CD8-positive, alpha-beta memory T cell (primary cell): ENCODE results near the gene NR2F6. TPM values are rescaled to one million over a fixed set of nuclear protein-coding genes. Genes with fewer than 3 reads are reported as not detected.

Experiments
- CTCF ChIA-PET: fragments of 350-600 bp; sonication (Branson Sonifier 250); formaldehyde crosslinking; loops from one replicate; lab custom pipeline; 2021; ENCODE audit warnings: antibody characterized with exemption; lab: Charles Lee
- POLR2A ChIA-PET: fragments of 350-600 bp; sonication (Branson Sonifier 250); formaldehyde crosslinking; loops from one replicate; lab custom pipeline; 2021; ENCODE audit warnings: antibody characterized with exemption; lab: Charles Lee
- DNase-seq, 5 donors: peaks; one replicate each; pipeline versions ENCODE4 v3.0.0 to v3.0.0-alpha.2; 2020 to 2022; ENCODE audit warnings: mixed read lengths in 1 of 5
- H3K27ac ChIP-seq: one replicate; pipeline ENCODE4 v1.7.0; 2013; ENCODE audit warnings: low read depth, mild to moderate bottlenecking, low read length, moderate library complexity
- H3K27me3 ChIP-seq: 2 replicates; pipeline ENCODE4 v1.7.0; 2013; ENCODE audit warnings: low read length, mild to moderate bottlenecking; ENCODE audit not compliant: insufficient read depth, poor library complexity, severe bottlenecking
- H3K36me3 ChIP-seq: 2 replicates; pipeline ENCODE4 v1.7.0; 2013; ENCODE audit warnings: mild to moderate bottlenecking, low read length, moderate library complexity; ENCODE audit not compliant: insufficient read depth
- H3K4me1 ChIP-seq: 2 replicates; pipeline ENCODE4 v1.7.0; 2013; ENCODE audit warnings: mild to moderate bottlenecking, low read length, moderate library complexity; ENCODE audit not compliant: insufficient read depth
- H3K4me3 ChIP-seq: 2 replicates; pipeline ENCODE4 v1.7.0; 2013; ENCODE audit warnings: mild to moderate bottlenecking, low read length
- H3K9me3 ChIP-seq: 2 replicates; pipeline ENCODE4 v1.7.0; 2013; ENCODE audit warnings: mild to moderate bottlenecking, low read length
- H3K27ac Mint-ChIP-seq, 8 donors: one replicate each; pipeline ENCODE4 v1.8.0; 2020 to 2021; ENCODE audit warnings: mixed read lengths in 8 of 8, mild to moderate bottlenecking in 6 of 8, inconsistent platforms in 3 of 8, moderate library complexity in 3 of 8
- H3K27me3 Mint-ChIP-seq, 2 donors: one replicate each; pipeline ENCODE4 v1.8.0; 2020 to 2021; ENCODE audit warnings: mixed read lengths in 2 of 2, mild to moderate bottlenecking in 1 of 2, moderate library complexity in 1 of 2
- H3K36me3 Mint-ChIP-seq, 3 donors: one replicate each; pipeline ENCODE4 v1.8.0; 2020 to 2021; ENCODE audit warnings: mixed read lengths in 3 of 3, inconsistent platforms in 1 of 3, mild to moderate bottlenecking in 1 of 3
- H3K4me1 Mint-ChIP-seq, 3 donors: one replicate each; pipeline ENCODE4 v1.8.0; 2020 to 2021; ENCODE audit warnings: mixed read lengths in 3 of 3, inconsistent platforms in 1 of 3, mild to moderate bottlenecking in 1 of 3
- H3K4me3 Mint-ChIP-seq, 7 donors: one replicate each; pipeline ENCODE4 v1.8.0; 2020 to 2021; ENCODE audit warnings: mixed read lengths in 7 of 7, mild to moderate bottlenecking in 6 of 7, moderate library complexity in 4 of 7, inconsistent platforms in 2 of 7
- H3K9me3 Mint-ChIP-seq, 5 donors: one replicate each; pipeline ENCODE4 v1.8.0; 2020 to 2022; ENCODE audit warnings: mixed read lengths in 5 of 5, mild to moderate bottlenecking in 3 of 5, moderate library complexity in 2 of 5, inconsistent platforms in 1 of 5
- polyA plus RNA-seq: library from polyadenylated mRNA; unstranded; fragments of 300-500 nt; fragmentation: Illumina TruSeq; gene quantifications from one replicate; pipeline ENCODE4 v1.2.3, GENCODE V29; 2021
- total RNA-seq, 2 experiments: library from RNA; stranded (reverse); gene quantifications; one replicate each; pipeline ENCODE4 v1.2.3, GENCODE V29; 2021

The NR2F6 gene
- total and polyA plus RNA-seq, 3 experiments from 2014 or later = 0.94 to 7.8 (median 7.4) TPM

DNA sequence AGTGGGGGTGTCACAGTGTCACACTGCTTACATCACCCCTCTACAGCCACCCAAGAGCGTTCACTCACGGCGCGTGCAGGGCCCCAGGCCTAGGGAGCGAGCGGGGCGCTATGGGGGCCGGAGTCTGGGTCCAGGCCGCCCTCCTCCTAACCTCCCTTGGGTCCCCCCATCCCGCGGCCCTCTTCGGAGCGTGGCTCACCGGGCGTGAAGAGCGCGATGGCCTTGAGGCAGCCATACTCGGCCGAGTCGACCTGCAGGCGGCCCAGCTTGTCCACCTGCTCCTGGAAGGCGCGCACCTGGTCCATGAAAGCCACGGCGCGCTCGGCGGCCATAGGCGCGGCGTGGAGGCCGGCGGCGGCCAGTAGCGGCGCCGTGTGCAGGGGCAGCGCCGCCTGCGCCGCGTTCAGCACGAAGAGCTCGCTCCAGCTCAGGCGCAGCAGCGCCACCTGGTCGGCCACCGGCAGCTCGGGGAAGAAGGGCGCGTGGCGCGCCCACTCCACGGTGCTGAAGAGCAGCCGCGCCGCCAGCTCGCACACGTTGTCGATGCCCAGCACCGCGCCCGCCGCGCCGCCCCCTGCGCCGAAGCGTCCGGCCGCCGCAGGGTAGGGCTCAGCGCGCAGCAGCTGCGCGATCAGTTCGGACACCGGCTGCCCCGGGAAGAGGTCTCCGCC lies 10.3 kb downstream of the NR2F6 start:
- peak overlapping the region; percentile 63 to 83 (median 73) for H3K4me3 Mint-ChIP-seq
- H3K4me1 Mint-ChIP-seq = peaks cover 4 to 7% (median 5%) of the 10 kb centered on the region in 3 donors
- no peaks in the 10 kb centered on the region for H3K9me3 ChIP-seq
- POLR2A ChIA-PET = interaction anchor here (0.6 to 1.9 kb wide), 6 partner anchors 9 to 159 kb away, joined by 4 to 18 read pairs (median 8); partner anchors contain the start of genes OCEL1 and USE1
- H3K27ac ChIP-seq = peak overlapping the region; percentile 64
- peaks cover 0 to 3% of the 10 kb centered on the region in 2 donors for H3K27me3 Mint-ChIP-seq
- no peaks in the 10 kb centered on the region for H3K27me3 ChIP-seq
- H3K27ac Mint-ChIP-seq = no peak overlapping the region
- no peaks in the 10 kb centered on the region for H3K36me3 Mint-ChIP-seq
- DNase-seq = peak; percentile 65 to 84 (median 71)
- no peaks in the 10 kb centered on the region for H3K9me3 Mint-ChIP-seq
- peak overlapping the region; percentile 78 for H3K4me3 ChIP-seq
- no peaks in the 10 kb centered on the region for H3K36me3 ChIP-seq
- CTCF ChIA-PET = interaction anchor here (0.6 to 2.2 kb wide), 27 partner anchors 9 to 1566 kb away, joined by 3 to 18 read pairs (median 5); partner anchors contain the start of genes BABAM1, HAUS8, MRPL34 and MYO9B
- H3K4me1 ChIP-seq = peaks cover 15% of the 10 kb centered on the region

DNA sequence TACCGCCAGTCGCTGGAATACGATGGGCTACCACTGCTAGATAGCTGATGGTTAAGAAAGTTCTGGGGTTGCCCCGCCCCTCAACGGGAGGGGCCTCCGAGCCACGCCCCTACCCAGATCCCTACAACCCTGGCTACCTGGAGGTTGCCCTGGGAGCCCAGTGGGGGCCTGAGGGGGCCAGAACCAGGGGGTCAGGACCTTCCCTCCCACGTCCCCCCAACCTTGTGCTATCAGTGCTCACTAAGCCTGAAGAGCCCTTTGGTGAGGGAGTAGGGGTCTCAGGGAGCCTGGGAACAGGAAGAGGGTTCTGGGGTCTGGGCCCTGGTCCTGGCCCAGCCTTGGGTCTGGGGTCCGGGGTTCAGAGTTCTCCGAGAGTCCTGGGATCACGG lies 10.8 kb downstream of the NR2F6 start:
- peak in 4 of 5 donors; percentile 20 to 55 (median 42) for DNase-seq
- H3K4me3 ChIP-seq = peak overlapping the region; percentile 78
- H3K4me3 Mint-ChIP-seq = peak overlapping the region; percentile 63 to 83 (median 73)
- no peaks in the 10 kb centered on the region for H3K27me3 ChIP-seq
- H3K9me3 ChIP-seq = no peaks in the 10 kb centered on the region
- H3K27me3 Mint-ChIP-seq = peaks cover 0 to 3% of the 10 kb centered on the region in 2 donors
- H3K4me1 ChIP-seq = peaks cover 15% of the 10 kb centered on the region
- H3K27ac Mint-ChIP-seq = no peak overlapping the region
- peak overlapping the region; percentile 64 for H3K27ac ChIP-seq
- H3K9me3 Mint-ChIP-seq = no peaks in the 10 kb centered on the region
- no peaks in the 10 kb centered on the region for H3K36me3 Mint-ChIP-seq
- CTCF ChIA-PET = interaction anchor here (0.6 to 2.2 kb wide), 17 partner anchors 9 to 839 kb away, joined by 3 to 18 read pairs (median 6); partner anchors contain the start of genes HAUS8, MRPL34, MYO9B and OCEL1
- peaks cover 4 to 7% (median 5%) of the 10 kb centered on the region in 3 donors for H3K4me1 Mint-ChIP-seq
- POLR2A ChIA-PET = interaction anchor here (0.6 to 1.9 kb wide), 5 partner anchors 9 to 158 kb away, joined by 5 to 18 read pairs (median 11); partner anchors contain the start of genes OCEL1 and USE1
- H3K36me3 ChIP-seq = no peaks in the 10 kb centered on the region

DNA sequence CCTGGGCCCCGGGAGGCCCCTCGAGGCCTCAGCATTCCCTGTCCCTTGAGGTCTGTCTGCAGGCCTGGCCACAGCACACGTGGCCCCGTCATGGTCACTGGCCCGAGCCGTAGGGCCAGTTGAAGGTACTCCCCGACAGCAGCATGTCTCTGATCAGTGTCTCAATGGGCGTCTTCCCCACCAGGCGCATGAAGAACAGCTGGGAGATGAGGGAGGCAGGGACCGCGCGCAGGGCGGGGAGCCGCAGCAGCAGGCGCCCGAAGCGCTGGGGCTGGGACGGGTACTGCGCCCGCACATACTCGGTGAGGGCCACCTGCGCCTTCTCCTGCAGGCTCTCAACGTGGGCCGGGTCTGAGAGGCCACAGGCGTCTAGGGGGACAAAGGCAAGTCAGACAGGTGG lies 13.5 kb downstream of the NR2F6 start:
- no peak overlapping the region for H3K27ac Mint-ChIP-seq
- CTCF ChIA-PET = no interaction called here
- peaks cover 0 to 6% (median 0%) of the 10 kb centered on the region in 3 donors for H3K36me3 Mint-ChIP-seq
- Histone ChIP-seq H3K27me3 (no peaks in the 10 kb centered on the region), H3K4me3 (no peak overlapping the region), H3K36me3 (no peaks in the 10 kb centered on the region), H3K27ac (no peak overlapping the region), H3K9me3 (no peaks in the 10 kb centered on the region), H3K4me1 (peaks cover 15% of the 10 kb centered on the region)
- H3K4me3 Mint-ChIP-seq = peak overlapping the region in 1 of 7 donors; percentile 18
- peaks cover 0 to 3% of the 10 kb centered on the region in 2 donors for H3K27me3 Mint-ChIP-seq
- DNase-seq = no peak
- H3K9me3 Mint-ChIP-seq = no peaks in the 10 kb centered on the region
- POLR2A ChIA-PET = no interaction called here
- peaks cover 4 to 14% (median 7%) of the 10 kb centered on the region in 3 donors for H3K4me1 Mint-ChIP-seq

DNA sequence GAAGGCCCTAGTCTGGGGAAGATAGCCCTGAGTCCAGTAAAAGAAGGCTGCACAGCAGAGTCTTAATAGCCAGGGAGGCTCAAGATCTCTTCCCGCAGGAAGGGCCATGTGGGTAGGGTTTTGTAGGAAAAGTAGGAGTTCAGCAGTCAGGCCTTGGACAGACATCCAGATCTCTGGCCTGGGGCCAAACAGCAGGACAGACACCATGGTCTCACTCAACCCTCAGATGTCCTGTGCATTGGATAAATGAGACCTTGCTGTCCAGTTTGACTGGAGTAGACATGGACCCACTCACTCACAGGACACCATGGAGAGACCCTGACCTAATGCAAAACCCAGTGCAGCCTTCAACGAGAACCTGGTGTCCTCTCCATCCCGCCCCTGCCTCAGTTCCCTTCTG lies 15.8 kb downstream of the NR2F6 start:
- no peak for DNase-seq
- Mint-ChIP-seq H3K27ac (no peak overlapping the region), H3K27me3 (peaks cover 0 to 3% of the 10 kb centered on the region in 2 donors), H3K4me1 (peaks cover 9 to 23% (median 9%) of the 10 kb centered on the region in 3 donors), H3K36me3 (peaks cover 0 to 11% (median 0%) of the 10 kb centered on the region in 3 donors), H3K4me3 (no peak overlapping the region), H3K9me3 (no peaks in the 10 kb centered on the region)
- Histone ChIP-seq H3K4me1 (peaks cover 12% of the 10 kb centered on the region), H3K4me3 (no peak overlapping the region), H3K9me3 (no peaks in the 10 kb centered on the region), H3K27ac (no peak overlapping the region), H3K36me3 (no peaks in the 10 kb centered on the region), H3K27me3 (no peaks in the 10 kb centered on the region)
- POLR2A ChIA-PET = no interaction called here
- CTCF ChIA-PET = no interaction called here

DNA sequence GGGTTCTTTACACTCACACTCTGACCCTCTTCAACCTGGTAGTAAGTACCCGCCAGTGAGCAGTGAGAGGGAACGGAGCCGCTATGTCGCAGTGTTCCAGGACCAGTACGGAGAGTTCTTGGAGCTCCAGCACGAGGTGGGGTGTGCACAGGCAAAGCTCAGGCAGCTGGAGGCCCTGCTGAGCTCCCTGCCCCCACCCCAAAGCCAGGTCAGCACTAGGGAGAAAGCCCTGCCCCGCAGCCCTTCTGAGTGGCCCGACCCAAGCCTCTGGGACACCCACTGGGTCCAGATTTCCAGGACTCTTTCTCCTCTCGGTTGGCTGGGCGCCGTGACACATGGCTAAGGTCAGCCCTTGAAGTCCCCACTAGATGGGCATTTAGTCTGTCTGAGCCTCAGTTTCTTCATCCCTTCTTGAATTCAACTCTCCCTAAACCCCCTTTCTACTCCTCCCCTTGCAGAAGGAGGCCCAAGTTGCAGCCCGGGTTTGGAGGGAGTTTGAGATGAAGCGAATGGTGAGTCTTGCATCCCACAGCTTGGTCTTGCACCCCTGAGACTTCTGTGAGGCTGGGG lies 17.8 kb downstream of the NR2F6 start:
- Mint-ChIP-seq H3K36me3 (peaks cover 0 to 11% (median 0%) of the 10 kb centered on the region in 3 donors), H3K27me3 (peaks cover 0 to 3% of the 10 kb centered on the region in 2 donors), H3K27ac (no peak overlapping the region), H3K9me3 (no peaks in the 10 kb centered on the region), H3K4me3 (peak overlapping the region in 4 of 7 donors; percentile 29 to 95 (median 77)), H3K4me1 (peaks cover 5 to 21% (median 6%) of the 10 kb centered on the region in 3 donors)
- H3K4me1 ChIP-seq = peaks cover 4% of the 10 kb centered on the region
- H3K27ac ChIP-seq = peak overlapping the region; percentile 1
- POLR2A ChIA-PET = interaction anchor here (3.1 to 3.2 kb wide), 2 partner anchors 7 to 13 kb away, joined by 18 to 39 read pairs; partner anchors contain the start of gene USE1
- H3K9me3 ChIP-seq = no peaks in the 10 kb centered on the region
- H3K4me3 ChIP-seq = no peak overlapping the region
- no peaks in the 10 kb centered on the region for H3K36me3 ChIP-seq
- no peaks in the 10 kb centered on the region for H3K27me3 ChIP-seq
- CTCF ChIA-PET = interaction anchor here (1.5 to 3.8 kb wide), 2 partner anchors 11 to 13 kb away, joined by 4 to 18 read pairs; partner anchors contain the start of gene USE1
- no peak for DNase-seq

DNA sequence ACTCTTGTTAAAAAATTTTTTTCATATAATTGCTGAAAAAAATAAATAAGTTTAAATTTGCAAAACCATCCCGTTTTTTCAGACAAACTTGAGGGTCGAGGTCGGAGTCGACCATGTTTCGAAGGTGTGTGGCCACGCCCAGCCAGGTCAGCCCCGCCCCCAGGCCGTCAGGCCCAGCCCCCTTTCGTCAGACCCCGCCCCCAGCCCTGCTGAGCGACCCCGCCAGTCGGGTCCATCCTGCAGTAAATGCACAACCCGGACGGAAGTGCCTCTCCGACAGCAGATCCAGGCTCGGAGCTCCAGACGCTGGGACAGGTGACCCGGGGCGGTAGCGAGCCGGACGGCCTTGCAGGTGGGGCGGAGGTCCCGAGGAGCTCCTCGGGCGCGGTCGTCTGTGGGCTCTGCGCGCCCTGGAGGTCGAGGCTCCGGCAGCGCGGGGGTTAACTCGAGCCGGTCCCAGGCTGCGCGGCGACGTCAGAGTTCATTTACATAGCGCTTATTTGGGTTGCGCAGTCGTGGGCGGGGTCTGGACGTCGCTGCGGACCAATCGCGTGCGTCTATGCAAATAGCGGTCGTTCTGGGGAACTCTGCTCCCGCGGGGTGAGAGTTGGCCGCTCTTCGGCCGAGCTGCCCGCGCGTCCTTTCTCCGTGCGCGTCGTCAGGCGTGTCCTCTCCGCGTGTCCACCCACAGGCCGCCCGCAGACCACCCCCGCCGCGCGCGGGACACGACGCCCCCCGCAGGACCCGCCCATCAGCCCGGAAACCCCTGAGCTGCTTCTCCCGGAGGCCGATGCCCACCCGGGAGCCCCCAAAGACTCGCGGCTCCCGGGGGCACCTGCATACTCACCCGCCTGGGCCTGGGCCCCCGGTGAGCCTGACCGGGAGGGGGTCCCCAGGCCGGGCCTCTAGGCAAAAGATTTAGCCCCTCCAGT lies 19.5 kb downstream of the NR2F6 start, which contains the start of gene OCEL1:
Gene OCEL1 (plus strand): TSS at position 225 of the 932 bp plus-strand sequence. CDS start 22 bp downstream, at position 247.
- H3K4me3 ChIP-seq = peak within 1 kb of the TSS; percentile 96
- CTCF ChIA-PET = interaction anchor here (0.8 to 3.8 kb wide), 6 partner anchors 9 to 159 kb away, joined by 3 to 18 read pairs (median 6); partner anchors contain the start of gene USE1

DNA sequence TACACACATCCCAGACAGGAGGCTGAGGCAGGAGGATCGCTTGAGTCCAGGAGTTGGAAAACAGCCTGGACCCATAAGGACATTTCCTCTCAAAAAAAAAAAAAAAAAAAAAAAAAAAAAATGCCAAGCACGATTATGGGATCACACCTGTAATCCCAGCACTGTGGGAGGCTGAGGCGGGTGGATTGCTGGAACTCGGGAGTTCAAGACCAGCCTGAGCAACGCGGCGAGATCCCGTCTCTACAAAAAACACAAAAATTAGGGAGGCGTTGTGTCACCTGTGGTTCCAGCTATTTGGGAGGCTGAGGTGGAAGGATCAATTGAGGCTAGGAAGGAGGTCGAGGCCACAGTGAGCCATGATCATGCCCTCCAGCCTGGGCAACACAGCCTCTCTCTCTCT lies 20.7 kb downstream of the NR2F6 start:
- DNase-seq = no peak
- Histone ChIP-seq H3K4me1 (peaks cover 4% of the 10 kb centered on the region), H3K27ac (no peak overlapping the region), H3K36me3 (no peaks in the 10 kb centered on the region), H3K9me3 (no peaks in the 10 kb centered on the region), H3K4me3 (no peak overlapping the region), H3K27me3 (no peaks in the 10 kb centered on the region)
- POLR2A ChIA-PET = interaction anchor here (3.1 to 3.2 kb wide), 2 partner anchors 10 kb away, joined by 18 to 39 read pairs; partner anchors contain the start of gene USE1
- Mint-ChIP-seq H3K27me3 (no peaks in the 10 kb centered on the region), H3K4me1 (peaks cover 5 to 21% (median 6%) of the 10 kb centered on the region in 3 donors), H3K4me3 (peak overlapping the region in 6 of 7 donors; percentile 50 to 95 (median 89)), H3K27ac (peak overlapping the region in 1 of 8 donors; percentile 68), H3K9me3 (no peaks in the 10 kb centered on the region), H3K36me3 (peaks cover 0 to 13% (median 0%) of the 10 kb centered on the region in 3 donors)
- CTCF ChIA-PET = interaction anchor here (0.8 to 3.8 kb wide), 5 partner anchors 10 to 151 kb away, joined by 3 to 18 read pairs (median 4); partner anchors contain the start of gene USE1

More for the DNA sequence above, 19.5 kb downstream of the NR2F6 start, which contains the start of gene OCEL1:
- Histone ChIP-seq H3K9me3 (no peaks in the 10 kb centered on the region), H3K27me3 (no peaks in the 10 kb centered on the region), H3K36me3 (no peaks in the 10 kb centered on the region), H3K27ac (peak within 1 kb of the TSS; percentile 92), H3K4me1 (peaks cover 4% of the 10 kb centered on the region)
- Mint-ChIP-seq H3K4me1 (peaks cover 5 to 21% (median 6%) of the 10 kb centered on the region in 3 donors), H3K9me3 (no peaks in the 10 kb centered on the region), H3K27ac (peak within 1 kb of the TSS; percentile 68 to 98 (median 97)), H3K27me3 (no peaks in the 10 kb centered on the region), H3K36me3 (peaks cover 0 to 11% (median 0%) of the 10 kb centered on the region in 3 donors), H3K4me3 (peak within 1 kb of the TSS; percentile 88 to 95 (median 94))
- DNase-seq = peak; percentile 94 to 98 (median 96)
- POLR2A ChIA-PET = interaction anchor here (0.6 to 3.2 kb wide), 14 partner anchors 9 to 283 kb away, joined by 3 to 39 read pairs (median 5); partner anchors contain the start of genes BABAM1, DDA1, MVB12A and MYO9B
